Epithelial cell of proximal tubule (primary cell): Measurements from ENCODE around the gene DNMBP. TPM values are rescaled to one million over a fixed set of nuclear protein-coding genes. Genes with fewer than 3 reads are reported as not detected.
"Not testable (repeated sequence)": the region's sequence is repeated elsewhere in the genome, so short reads cannot be mapped to it uniquely, and the experiment has no call there.

Experiments
- DNase-seq: peaks from one replicate; pipeline ENCODE4 v3.0.0-alpha.2; 2011; ENCODE audit warnings: low read depth
- H3K4me3 ChIP-seq: 2 replicates; pipeline ENCODE4 v1.5.1; 2011; ENCODE audit warnings: low read depth, mild to moderate bottlenecking, low read length
- total RNA-seq: library from RNA; depleted of rRNA; stranded (reverse); fragments of >200 nt; gene quantifications from 2 replicates; pipeline ENCODE4 v1.2.3, GENCODE V29; 2015
- TF ChIP-seq, protein P1 (sequence below): conservative IDR thresholded peaks from 2 replicates; pipeline ENCODE4 v1.5.1; 2012; ENCODE audit warnings: low read depth, mild to moderate bottlenecking, low read length

The DNMBP gene
- total RNA-seq, 1 donor from 2014 or later: 20.5 TPM

GRCh38 chr10:99944860-99945259 lies 64.9 kb downstream of the DNMBP start:
- DNase-seq: no peak
- TF ChIP-seq, protein P1, sequence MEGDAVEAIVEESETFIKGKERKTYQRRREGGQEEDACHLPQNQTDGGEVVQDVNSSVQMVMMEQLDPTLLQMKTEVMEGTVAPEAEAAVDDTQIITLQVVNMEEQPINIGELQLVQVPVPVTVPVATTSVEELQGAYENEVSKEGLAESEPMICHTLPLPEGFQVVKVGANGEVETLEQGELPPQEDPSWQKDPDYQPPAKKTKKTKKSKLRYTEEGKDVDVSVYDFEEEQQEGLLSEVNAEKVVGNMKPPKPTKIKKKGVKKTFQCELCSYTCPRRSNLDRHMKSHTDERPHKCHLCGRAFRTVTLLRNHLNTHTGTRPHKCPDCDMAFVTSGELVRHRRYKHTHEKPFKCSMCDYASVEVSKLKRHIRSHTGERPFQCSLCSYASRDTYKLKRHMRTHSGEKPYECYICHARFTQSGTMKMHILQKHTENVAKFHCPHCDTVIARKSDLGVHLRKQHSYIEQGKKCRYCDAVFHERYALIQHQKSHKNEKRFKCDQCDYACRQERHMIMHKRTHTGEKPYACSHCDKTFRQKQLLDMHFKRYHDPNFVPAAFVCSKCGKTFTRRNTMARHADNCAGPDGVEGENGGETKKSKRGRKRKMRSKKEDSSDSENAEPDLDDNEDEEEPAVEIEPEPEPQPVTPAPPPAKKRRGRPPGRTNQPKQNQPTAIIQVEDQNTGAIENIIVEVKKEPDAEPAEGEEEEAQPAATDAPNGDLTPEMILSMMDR: no peak
- no peak overlapping the region for H3K4me3 ChIP-seq

DNA sequence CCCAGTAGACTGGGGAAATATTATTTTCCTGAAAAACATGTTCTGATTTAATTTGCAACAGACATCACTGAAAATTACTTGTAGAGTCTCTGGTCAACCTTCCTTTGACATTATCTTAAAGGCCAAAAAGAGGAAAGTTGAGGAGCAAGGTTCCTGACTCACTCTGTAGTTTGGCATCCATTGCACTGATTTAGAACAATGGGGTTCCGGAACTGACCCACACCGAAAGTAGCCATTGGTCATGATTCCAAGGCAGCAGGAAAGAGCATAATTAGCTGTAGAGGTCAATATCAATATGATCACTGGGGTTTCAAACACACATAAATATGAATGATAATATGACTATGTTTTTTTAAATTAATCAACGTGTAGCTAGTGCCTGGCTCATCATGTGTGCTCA lies 65.8 kb downstream of the DNMBP start:
- TF ChIP-seq, protein P1: no peak
- no peak overlapping the region for H3K4me3 ChIP-seq
- DNase-seq: no peak

GRCh38 chr10:99941942-99942820 lies 67.6 kb downstream of the DNMBP start:
- no peak overlapping the region for H3K4me3 ChIP-seq
- no peak for DNase-seq
- TF ChIP-seq, protein P1: no peak

DNA sequence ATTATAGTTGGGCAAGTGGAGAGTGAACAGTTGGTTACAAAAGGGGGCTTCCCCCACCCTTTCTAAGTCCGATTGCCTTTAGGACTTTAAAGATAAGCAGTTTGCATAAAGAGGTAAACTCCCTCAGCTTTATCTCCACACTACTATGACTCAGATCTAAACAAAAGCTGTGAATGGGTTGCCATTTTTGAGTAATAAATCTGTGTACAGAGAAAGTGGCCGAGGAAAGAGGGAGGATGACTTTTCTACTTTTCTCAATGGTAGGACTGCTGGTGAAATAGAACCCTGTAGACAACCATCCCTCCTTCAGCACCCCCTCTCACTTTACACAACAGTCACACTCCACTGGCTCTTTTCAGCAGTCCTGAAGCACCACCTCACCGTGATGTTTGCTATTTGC lies 71.2 kb downstream of the DNMBP start:
- H3K4me3 ChIP-seq: no peak overlapping the region
- no peak for DNase-seq
- TF ChIP-seq, protein P1: no peak

DNA sequence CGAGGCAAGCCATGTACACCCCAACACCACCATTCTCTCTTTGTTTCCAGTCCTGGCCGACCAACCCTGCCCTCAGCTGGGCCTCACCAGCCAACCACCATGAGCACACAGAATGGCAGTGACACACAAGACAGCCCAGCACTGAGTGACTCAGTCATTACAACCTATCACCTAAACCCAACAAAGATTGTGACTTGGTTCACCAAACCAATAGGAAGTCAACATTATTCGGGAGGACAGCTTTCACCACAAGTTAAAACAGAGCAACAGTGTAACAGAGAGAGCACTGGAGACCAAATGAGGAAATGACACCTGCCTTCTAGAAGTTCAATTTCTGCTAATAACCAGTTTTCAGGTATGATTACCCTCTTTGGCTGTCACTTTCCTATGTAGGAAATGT lies 72.1 kb downstream of the DNMBP start:
- DNase-seq: no peak
- no peak overlapping the region for H3K4me3 ChIP-seq
- TF ChIP-seq, protein P1: no peak

- DNase-seq, H3K4me3 ChIP-seq: not testable (repeated sequence)
These were observed 77.4 kb downstream of the DNMBP start for GRCh38 chr10:99932203-99932957.

DNA sequence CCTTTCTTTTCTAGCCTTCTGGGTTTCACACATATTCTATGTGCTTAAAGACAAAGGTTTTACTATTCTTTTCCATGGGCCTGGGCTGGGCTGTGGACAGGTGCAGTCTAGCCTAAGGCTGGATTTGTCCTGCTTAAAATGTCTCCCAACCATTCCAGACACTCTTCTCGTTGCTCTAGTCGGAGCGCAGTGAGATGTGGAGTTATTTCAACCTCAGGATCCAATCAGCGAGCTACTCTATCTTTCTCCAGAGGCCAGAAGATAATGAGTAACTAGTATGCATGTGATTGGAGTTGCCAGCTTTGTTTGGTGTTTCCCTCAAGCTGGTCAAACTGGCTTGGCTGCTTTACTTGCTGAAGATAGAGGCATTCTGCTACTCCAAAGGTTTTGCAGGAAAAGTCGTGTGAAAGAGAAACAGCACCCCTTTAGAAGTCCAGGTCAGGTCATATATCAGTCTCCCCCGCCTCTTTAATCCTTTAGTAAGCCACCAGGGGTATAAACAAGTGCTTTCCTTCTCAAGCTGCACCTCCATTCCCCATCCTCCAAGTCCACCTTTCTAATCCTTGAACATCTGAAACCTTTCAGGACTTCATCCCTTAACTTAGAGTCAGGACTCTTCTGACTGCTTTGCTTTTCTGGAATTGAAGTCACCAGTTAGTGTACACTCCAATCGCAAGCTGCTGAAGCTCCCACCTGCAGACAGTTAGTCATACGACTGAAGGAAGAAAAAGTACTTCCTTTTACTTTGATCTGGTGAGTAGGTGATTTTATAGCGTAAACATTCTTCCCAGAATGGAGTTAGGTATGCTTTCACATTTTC lies 78.8 kb downstream of the DNMBP start:
- DNase-seq: peak; percentile 94
- H3K4me3 ChIP-seq: peak overlapping the region; percentile 77
- TF ChIP-seq, protein P1: no peak
